ENCODE results near the gene ANKRD66.

DNA sequence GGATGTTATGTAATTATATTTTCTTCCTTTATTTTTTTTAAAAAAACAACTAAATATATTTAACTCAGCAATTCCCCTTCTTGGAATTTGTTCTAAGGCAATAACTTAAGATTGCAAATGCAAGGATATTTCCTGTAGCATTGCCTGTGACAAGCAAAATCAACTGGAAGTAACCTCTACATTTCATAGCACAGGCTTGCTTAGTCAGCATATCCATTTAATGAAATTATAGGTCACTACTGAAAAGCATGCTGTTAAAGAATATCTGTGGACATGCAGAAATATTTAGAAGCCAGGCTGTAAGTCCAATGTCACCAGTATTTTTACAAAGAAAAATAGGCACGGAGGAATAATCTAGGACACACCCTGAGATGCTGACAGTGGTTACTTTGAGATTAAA lies 37.8 kb downstream of the ANKRD66 start:
- TF ChIP-seq, protein P1, sequence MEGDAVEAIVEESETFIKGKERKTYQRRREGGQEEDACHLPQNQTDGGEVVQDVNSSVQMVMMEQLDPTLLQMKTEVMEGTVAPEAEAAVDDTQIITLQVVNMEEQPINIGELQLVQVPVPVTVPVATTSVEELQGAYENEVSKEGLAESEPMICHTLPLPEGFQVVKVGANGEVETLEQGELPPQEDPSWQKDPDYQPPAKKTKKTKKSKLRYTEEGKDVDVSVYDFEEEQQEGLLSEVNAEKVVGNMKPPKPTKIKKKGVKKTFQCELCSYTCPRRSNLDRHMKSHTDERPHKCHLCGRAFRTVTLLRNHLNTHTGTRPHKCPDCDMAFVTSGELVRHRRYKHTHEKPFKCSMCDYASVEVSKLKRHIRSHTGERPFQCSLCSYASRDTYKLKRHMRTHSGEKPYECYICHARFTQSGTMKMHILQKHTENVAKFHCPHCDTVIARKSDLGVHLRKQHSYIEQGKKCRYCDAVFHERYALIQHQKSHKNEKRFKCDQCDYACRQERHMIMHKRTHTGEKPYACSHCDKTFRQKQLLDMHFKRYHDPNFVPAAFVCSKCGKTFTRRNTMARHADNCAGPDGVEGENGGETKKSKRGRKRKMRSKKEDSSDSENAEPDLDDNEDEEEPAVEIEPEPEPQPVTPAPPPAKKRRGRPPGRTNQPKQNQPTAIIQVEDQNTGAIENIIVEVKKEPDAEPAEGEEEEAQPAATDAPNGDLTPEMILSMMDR (IDR thresholded peaks at IDR 0.05; ENCODE audit: borderline replicate concordance, extremely low read depth, low read length, poor library complexity, severe bottlenecking), result no peak
- TF ChIP-seq EZH2 (IDR thresholded peaks at IDR 0.05; ENCODE audit: borderline replicate concordance, low read depth, low read length, severe bottlenecking), result no peak
